DND-41 (cell line): Measurements from ENCODE around the gene CMTR1.

Experiments used
- EZH2 ChIP-seq: IDR thresholded peaks from 3 replicates; pipeline ENCODE4 v1.6.1; 2012; ENCODE audit warnings: borderline replicate concordance, low read depth, mild to moderate bottlenecking, moderate library complexity, low read length, inconsistent platforms; ENCODE audit not compliant: severe bottlenecking
- TF ChIP-seq, protein P1 (sequence below): IDR thresholded peaks from 2 replicates; pipeline ENCODE4 v1.5.1; 2012; ENCODE audit warnings: borderline replicate concordance, low read length, moderate library complexity, mild to moderate bottlenecking; ENCODE audit not compliant: poor library complexity, severe bottlenecking; ENCODE audit errors: extremely low read depth

DNA sequence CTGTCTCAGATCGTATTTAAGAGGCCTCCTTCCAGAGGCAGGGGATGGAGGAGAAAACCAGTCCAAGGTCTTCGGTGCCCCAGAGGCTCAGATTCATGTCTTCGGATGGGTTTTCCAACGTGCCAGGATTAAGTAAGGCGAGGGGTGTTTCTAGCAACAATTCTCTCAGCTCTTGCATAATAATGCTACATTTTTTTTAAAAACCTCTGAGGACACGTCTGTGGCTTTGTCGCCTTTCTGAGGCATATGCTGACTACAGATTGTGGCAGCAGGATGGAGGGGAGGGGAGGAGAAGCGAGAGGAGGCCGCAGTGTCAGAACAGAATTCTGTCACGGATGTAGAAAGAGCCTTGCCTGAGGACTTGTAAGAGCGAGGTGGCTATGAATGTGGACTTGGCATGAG, 84.4 kb downstream of the CMTR1 start:
- TF ChIP-seq, protein P1, sequence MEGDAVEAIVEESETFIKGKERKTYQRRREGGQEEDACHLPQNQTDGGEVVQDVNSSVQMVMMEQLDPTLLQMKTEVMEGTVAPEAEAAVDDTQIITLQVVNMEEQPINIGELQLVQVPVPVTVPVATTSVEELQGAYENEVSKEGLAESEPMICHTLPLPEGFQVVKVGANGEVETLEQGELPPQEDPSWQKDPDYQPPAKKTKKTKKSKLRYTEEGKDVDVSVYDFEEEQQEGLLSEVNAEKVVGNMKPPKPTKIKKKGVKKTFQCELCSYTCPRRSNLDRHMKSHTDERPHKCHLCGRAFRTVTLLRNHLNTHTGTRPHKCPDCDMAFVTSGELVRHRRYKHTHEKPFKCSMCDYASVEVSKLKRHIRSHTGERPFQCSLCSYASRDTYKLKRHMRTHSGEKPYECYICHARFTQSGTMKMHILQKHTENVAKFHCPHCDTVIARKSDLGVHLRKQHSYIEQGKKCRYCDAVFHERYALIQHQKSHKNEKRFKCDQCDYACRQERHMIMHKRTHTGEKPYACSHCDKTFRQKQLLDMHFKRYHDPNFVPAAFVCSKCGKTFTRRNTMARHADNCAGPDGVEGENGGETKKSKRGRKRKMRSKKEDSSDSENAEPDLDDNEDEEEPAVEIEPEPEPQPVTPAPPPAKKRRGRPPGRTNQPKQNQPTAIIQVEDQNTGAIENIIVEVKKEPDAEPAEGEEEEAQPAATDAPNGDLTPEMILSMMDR: no peak
- TF ChIP-seq EZH2: no peak
